Mammary epithelial cell (primary cell): ENCODE results near the gene FOLR2.

Experiments used
- EZH2 ChIP-seq: IDR thresholded peaks from 2 replicates; pipeline ENCODE4 v1.6.1; 2012; ENCODE audit warnings: low read length, inconsistent platforms, borderline replicate concordance
- TF ChIP-seq, protein P1 (sequence below), 2 donors: IDR thresholded peaks in 1 of 2; conservative IDR thresholded peaks in 1 of 2; 2 replicates each; pipeline ENCODE4 v1.5.1; 2011 to 2012; ENCODE audit warnings: inconsistent platforms in 2 of 2, low read length in 2 of 2, mild to moderate bottlenecking in 2 of 2, control low read depth in 1 of 2, low read depth in 1 of 2; ENCODE audit not compliant: insufficient read depth in 1 of 2; ENCODE audit errors: extremely low read depth in 1 of 2

DNA sequence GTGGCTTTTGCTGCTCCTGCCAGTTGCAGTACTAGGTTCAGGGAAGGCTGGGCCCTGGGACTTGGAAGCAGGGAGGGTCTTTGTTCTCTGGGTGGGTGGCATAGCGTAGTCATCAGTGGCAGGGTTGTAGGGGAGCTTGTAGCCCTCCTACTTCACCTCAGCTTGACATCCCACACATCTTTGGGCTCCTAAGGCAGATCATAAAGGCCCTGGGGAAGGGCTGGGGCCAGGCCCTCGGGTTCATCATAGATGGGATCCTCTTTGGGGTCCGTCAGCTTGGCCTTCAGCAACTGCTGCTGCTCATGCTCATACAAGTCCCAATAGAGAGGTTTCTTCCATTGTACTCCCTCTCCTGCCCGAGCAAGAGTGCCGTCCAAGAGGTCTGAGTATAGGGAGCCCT, 33.4 kb downstream of the FOLR2 start:
- TF ChIP-seq, protein P1, sequence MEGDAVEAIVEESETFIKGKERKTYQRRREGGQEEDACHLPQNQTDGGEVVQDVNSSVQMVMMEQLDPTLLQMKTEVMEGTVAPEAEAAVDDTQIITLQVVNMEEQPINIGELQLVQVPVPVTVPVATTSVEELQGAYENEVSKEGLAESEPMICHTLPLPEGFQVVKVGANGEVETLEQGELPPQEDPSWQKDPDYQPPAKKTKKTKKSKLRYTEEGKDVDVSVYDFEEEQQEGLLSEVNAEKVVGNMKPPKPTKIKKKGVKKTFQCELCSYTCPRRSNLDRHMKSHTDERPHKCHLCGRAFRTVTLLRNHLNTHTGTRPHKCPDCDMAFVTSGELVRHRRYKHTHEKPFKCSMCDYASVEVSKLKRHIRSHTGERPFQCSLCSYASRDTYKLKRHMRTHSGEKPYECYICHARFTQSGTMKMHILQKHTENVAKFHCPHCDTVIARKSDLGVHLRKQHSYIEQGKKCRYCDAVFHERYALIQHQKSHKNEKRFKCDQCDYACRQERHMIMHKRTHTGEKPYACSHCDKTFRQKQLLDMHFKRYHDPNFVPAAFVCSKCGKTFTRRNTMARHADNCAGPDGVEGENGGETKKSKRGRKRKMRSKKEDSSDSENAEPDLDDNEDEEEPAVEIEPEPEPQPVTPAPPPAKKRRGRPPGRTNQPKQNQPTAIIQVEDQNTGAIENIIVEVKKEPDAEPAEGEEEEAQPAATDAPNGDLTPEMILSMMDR (conservative IDR thresholded peaks at IDR 0.05 in 1 of 2, IDR thresholded peaks at IDR 0.05 in 1 of 2; ENCODE audit: extremely low read depth in 1 of 2, insufficient read depth in 1 of 2, low read depth in 1 of 2, low read length in 2 of 2), result no peak
- TF ChIP-seq EZH2, result no peak
